ENCODE results near the gene NID1. TPM values are rescaled to one million over a fixed set of nuclear protein-coding genes. Genes with fewer than 3 reads are reported as not detected.

The NID1 gene
- total and polyA plus RNA-seq, 12 donors = 26.0 to 216 (median 82.5) TPM

GRCh38 chr1:236016083-236016482 lies 48.8 kb downstream of the NID1 start:
- DNase-seq = peak in 6 of 7 donors; percentile 37 to 69 (median 48)
- no peaks in the 10 kb centered on the region for H3K27me3 ChIP-seq
- intact Hi-C loops (cut with DNase I) = no loop called here
- peak overlapping the region in 3 of 5 donors; percentile 51 to 87 (median 71) for H3K27ac ChIP-seq
- peaks cover 0 to 8% of the 10 kb centered on the region in 2 donors for H3K36me3 ChIP-seq (replicated peaks in 1 of 2)
- no peak for TF ChIP-seq POLR2A (IDR thresholded peaks at IDR 0.05)
- TF ChIP-seq CTCF (IDR thresholded peaks at IDR 0.05) = no peak
- 62 to 70% (median 64%) methylated on average over 3 of the region's 3 CpGs for WGBS, 4 donors
- H3K4me1 ChIP-seq (replicated peaks in 1 of 2) = no peaks in the 10 kb centered on the region
- H3K4me3 ChIP-seq = no peak overlapping the region
- no peaks in the 10 kb centered on the region for H3K9me3 ChIP-seq (replicated peaks in 1 of 3)

GRCh38 chr1:236015539-236015938 lies 49.4 kb downstream of the NID1 start:
- TF ChIP-seq POLR2A (IDR thresholded peaks at IDR 0.05) (no peak), CTCF (IDR thresholded peaks at IDR 0.05) (no peak)
- H3K4me3 ChIP-seq = no peak overlapping the region
- WGBS, 4 donors = 75 to 82% (median 79%) methylated on average over 4 of the region's 4 CpGs
- no peaks in the 10 kb centered on the region for H3K27me3 ChIP-seq
- peak overlapping the region in 3 of 5 donors; percentile 51 to 87 (median 71) for H3K27ac ChIP-seq
- H3K4me1 ChIP-seq (replicated peaks in 1 of 2) = no peaks in the 10 kb centered on the region
- intact Hi-C loops (cut with DNase I) = no loop called here
- peaks cover 0 to 8% of the 10 kb centered on the region in 2 donors for H3K36me3 ChIP-seq (replicated peaks in 1 of 2)
- no peaks in the 10 kb centered on the region for H3K9me3 ChIP-seq (replicated peaks in 1 of 3)
- no peak for DNase-seq

- Histone ChIP-seq H3K36me3 (replicated peaks in 1 of 2) (peaks cover 0 to 8% of the 10 kb centered on the region in 2 donors), H3K27ac (peak overlapping the region in 1 of 5 donors; percentile 87), H3K27me3 (no peaks in the 10 kb centered on the region), H3K4me3 (no peak overlapping the region), H3K4me1 (replicated peaks in 1 of 2) (no peaks in the 10 kb centered on the region), H3K9me3 (replicated peaks in 1 of 3) (no peaks in the 10 kb centered on the region)
- TF ChIP-seq CTCF (IDR thresholded peaks at IDR 0.05) (no peak), POLR2A (IDR thresholded peaks at IDR 0.05) (no peak)
- intact Hi-C loops (cut with DNase I) = no loop called here
- no peak for DNase-seq
- WGBS, 4 donors = 95 to 100% (median 97%) methylated on average over 1 to 4 of the region's 4 CpGs
Measured at GRCh38 chr1:236013330-236013729, 51.6 kb downstream of the NID1 start.

GRCh38 chr1:236011641-236012040 lies 53.2 kb downstream of the NID1 start:
- Histone ChIP-seq H3K27me3 (no peaks in the 10 kb centered on the region), H3K4me1 (replicated peaks in 1 of 2) (no peaks in the 10 kb centered on the region), H3K4me3 (no peak overlapping the region), H3K27ac (peak overlapping the region in 2 of 5 donors; percentile 39 to 64), H3K36me3 (replicated peaks in 1 of 2) (peaks cover 0 to 8% of the 10 kb centered on the region in 2 donors), H3K9me3 (replicated peaks in 1 of 3) (no peaks in the 10 kb centered on the region)
- intact Hi-C loops (cut with DNase I) = no loop called here
- WGBS, 4 donors = 89 to 97% (median 94%) methylated on average over 9 to 11 of the region's 11 CpGs
- TF ChIP-seq POLR2A (IDR thresholded peaks at IDR 0.05) (no peak), CTCF (IDR thresholded peaks at IDR 0.05) (no peak)
- DNase-seq = peak in 1 of 7 donors; percentile 52
